Hypothalamus (tissue), 51 donors: ENCODE data around the gene WLS.

Experiments used
- DNase-seq, 51 donors: peaks; one replicate each; lab custom pipeline; 2025; lab: John Stamatoyannopoulos, UW

The WLS gene

GRCh38 chr1:68204977-68205630 is 27.2 kb downstream of the WLS start:
- DNase-seq = no peak

GRCh38 chr1:68202239-68202832 is 30.0 kb downstream of the WLS start:
- no peak for DNase-seq

- no peak for DNase-seq
Measured at GRCh38 chr1:68201546-68202238, 30.6 kb downstream of the WLS start.

DNA sequence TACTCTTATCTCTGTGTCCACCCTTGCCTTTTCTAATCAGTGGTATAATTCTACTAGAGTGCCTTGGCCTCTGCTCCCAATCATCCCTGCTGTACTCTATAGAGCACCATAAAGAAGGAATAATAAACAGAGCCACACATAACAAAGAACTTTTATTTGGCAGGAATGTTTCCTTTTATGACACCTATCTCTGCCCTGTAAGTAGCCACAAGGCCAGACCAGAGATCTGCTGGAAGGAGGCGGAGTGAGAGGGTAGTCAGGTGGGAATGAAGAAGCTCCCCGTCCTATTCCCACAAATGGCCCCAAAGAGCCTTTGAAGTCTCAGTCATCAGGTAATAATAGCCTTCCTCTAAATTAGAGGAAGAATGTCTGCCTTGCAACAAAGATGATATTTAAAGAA is 32.7 kb downstream of the WLS start:
- no peak for DNase-seq

DNA sequence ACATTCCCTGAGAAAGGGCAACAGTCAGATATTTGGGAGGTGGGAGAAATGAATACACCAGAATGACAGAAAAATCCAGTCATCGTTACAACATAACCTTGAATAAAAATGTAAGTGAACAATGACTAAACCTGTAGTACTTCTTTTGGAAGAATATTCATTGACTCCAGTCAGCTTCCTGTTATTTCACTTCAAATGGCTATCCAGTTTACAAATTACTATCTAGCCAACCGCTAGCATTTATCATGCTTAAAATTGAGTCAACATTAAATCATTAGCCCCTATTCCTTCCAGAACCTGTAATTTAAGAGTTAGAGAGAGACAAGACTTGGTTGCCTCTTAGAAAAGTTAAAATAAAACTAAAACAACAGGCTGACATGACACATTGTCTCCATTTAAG is 33.6 kb downstream of the WLS start:
- DNase-seq = no peak

DNA sequence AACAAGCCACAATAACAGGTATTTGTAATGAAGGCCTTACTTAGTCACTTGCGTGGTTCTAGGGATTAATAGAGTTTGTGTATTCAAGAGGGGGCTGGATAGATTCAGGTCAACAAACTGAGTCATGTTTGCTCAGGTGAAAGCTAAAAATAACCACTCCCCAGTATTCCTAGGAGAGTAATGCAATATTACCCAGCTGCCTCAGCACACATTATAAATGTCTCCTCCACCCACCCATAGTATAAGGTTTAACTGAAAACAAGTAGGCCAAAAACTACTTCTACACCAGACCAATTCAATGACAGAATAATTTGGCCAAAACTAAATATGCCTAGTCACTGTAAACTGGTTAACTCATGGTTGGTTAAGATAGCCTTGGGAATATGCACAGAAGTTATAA is 34.4 kb downstream of the WLS start:
- no peak for DNase-seq

- DNase-seq = no peak
Measured at GRCh38 chr1:68197461-68197860, 34.9 kb downstream of the WLS start.

GRCh38 chr1:68196676-68197075 is 35.6 kb downstream of the WLS start:
- no peak for DNase-seq

GRCh38 chr1:68191717-68192116 is 40.6 kb downstream of the WLS start:
- no peak for DNase-seq

DNA sequence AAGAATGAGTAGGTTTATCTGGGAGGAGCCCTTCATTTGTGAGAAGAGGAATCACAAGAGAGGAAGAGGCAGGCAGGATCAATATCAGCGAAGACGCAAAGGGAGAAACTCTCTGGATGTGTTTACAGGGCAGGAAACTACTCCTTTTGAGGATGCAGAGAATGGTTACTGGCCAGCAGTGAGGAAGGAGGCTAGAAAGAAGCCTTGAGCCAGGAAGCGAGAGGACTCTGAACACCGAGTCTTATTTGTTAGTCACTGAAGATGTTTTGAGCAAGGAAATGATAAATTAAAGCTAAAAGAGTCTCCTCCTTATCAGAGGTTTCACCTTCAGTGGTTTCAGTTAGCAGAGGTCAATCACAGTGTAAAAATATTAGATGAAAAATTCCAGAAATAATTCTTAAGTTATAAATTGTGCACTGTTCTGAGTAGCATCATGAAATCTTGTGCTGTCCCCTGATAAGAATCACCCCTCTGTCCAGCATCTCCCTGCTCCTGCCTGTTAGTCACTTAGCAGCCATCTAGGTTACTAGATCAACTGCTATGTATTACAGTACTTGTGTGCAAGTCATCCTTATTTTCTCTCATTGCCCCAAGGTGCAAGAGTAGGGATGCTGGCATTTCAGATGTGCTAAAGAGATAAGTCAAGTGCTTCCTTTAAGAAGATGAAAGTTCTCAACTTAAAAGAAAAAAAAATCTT is 43.5 kb downstream of the WLS start:
- no peak for DNase-seq

DNA sequence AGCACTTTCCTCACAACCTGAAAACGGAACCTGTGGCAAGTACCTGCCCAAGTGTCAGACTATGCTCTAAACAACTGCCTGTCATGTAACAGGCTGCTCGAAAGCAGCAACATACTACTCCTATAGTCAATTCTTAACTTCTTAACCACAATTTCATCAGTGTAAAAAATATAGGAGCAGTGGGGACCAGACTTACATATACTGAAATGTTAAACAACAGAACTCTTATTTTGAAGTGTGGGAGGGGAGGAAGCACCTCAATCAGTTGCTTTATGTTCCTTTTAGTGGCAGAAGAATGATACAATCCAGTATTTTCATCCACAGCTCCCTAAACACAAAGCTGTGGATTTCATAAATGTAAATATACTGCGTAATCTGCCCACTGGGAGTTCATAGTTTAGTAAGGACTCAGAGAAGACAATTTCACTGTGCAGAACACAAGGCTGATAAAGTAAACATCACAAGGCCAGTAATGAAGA is 44.2 kb downstream of the WLS start:
- DNase-seq = no peak

DNA sequence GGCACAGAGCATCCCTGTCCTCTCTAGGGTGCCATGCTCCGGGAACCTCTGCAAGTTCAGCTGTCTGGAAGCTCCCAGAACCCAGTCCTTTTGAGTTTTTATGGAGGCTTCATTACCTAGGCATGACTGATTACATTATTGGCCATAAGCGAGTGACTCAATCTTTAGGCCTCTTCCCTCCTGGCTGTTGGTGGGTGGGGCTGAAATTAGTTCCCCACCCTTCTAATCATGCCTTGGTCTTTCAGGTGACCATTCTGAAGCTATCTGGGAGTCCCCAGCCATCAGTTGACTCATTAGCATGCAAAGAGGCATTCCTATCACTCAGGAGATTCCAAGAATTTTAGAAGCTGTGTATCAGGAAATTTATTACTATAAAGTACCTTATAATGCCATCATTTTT is 46.6 kb downstream of the WLS start:
- DNase-seq = no peak

GRCh38 chr1:68183895-68184294 is 48.4 kb downstream of the WLS start:
- no peak for DNase-seq

GRCh38 chr1:68181165-68181556 is 51.2 kb downstream of the WLS start:
- DNase-seq = no peak

GRCh38 chr1:68180441-68181164 is 51.7 kb downstream of the WLS start:
- DNase-seq = no peak

GRCh38 chr1:68178821-68179490 is 53.4 kb downstream of the WLS start:
- no peak for DNase-seq

GRCh38 chr1:68175621-68176398 is 56.5 kb downstream of the WLS start:
- peak in 2 of 51 donors; percentile 4 to 9 for DNase-seq

DNA sequence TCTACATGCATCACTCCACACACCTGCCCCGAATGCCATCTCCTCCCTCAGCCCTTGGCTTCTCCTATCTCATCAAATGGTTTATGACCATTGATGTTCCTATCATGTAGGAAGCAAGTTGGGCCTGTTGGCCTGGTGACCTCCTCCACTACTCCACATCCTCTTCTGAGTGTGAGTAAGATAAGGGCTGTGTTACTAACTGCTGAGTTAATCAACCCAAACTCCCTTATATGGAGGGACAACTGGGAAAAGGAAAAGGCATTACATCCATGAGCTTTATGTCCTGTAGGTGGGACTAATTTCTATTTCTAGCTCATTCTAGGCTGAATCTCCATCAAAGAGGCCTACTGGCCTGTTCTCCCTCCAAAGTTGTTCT is 57.6 kb downstream of the WLS start:
- no peak for DNase-seq

GRCh38 chr1:68173936-68174737 is 58.2 kb downstream of the WLS start:
- peak in 10 of 51 donors; percentile 2 to 29 (median 18) for DNase-seq
